Erythroblast (primary cell): ENCODE data around the gene CCRL2.
"Not testable (repeated sequence)": the region's sequence is repeated elsewhere in the genome, so short reads cannot be mapped to it uniquely, and the experiment has no call there.

Experiments used
- DNase-seq, 2 experiments: peaks; one replicate each; lab custom pipeline; 2025; lab: John Stamatoyannopoulos, UW
- GATA1 ChIP-seq: IDR thresholded peaks from 2 replicates; pipeline ENCODE4 v1.6.1; 2011; ENCODE audit warnings: low read depth, mild to moderate bottlenecking, control low read depth, low read length, moderate library complexity
- POLR2A ChIP-seq: IDR thresholded peaks from 2 replicates; pipeline ENCODE4 v1.6.1; 2011; ENCODE audit warnings: mild to moderate bottlenecking, low read length

The CCRL2 gene

DNA sequence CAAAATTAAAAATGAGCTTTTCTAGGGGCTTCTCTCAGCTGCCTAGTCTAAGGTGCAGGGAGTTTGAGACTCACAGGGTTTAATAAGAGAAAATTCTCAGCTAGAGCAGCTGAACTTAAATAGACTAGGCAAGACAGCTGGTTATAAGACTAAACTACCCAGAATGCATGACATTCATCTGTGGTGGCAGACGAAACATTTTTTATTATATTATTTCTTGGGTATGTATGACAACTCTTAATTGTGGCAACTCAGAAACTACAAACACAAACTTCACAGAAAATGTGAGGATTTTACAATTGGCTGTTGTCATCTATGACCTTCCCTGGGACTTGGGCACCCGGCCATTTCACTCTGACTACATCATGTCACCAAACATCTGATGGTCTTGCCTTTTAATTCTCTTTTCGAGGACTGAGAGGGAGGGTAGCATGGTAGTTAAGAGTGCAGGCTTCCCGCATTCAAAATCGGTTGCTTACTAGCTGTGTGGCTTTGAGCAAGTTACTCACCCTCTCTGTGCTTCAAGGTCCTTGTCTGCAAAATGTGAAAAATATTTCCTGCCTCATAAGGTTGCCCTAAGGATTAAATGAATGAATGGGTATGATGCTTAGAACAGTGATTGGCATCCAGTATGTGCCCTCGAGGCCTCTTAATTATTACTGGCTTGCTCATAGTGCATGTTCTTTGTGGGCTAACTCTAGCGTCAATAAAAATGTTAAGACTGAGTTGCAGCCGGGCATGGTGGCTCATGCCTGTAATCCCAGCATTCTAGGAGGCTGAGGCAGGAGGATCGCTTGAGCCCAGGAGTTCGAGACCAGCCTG, 35.3 kb upstream of the CCRL2 start:
- TF ChIP-seq POLR2A (no peak), GATA1 (no peak)
- no peak for DNase-seq

DNA sequence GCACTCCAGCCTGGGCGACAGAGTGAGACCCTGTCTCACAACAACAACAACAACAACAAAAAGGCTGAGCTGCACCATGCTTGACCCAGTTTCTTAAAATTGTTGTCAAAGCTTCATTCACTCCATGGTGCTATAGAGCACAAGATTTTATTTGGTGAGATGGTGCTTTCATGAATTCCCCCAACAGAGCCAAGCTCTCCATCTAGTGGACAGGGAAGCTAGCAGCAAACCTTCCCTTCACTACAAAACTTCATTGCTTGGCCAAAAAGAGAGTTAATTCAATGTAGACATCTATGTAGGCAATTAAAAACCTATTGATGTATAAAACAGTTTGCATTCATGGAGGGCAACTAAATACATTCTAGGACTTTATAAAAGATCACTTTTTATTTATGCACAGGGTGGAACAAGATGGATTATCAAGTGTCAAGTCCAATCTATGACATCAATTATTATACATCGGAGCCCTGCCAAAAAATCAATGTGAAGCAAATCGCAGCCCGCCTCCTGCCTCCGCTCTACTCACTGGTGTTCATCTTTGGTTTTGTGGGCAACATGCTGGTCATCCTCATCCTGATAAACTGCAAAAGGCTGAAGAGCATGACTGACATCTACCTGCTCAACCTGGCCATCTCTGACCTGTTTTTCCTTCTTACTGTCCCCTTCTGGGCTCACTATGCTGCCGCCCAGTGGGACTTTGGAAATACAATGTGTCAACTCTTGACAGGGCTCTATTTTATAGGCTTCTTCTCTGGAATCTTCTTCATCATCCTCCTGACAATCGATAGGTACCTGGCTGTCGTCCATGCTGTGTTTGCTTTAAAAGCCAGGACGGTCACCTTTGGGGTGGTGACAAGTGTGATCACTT, 34.3 kb upstream of the CCRL2 start:
- TF ChIP-seq POLR2A = no peak
- no peak for TF ChIP-seq GATA1
- peak; percentile 15 to 28 for DNase-seq

DNA sequence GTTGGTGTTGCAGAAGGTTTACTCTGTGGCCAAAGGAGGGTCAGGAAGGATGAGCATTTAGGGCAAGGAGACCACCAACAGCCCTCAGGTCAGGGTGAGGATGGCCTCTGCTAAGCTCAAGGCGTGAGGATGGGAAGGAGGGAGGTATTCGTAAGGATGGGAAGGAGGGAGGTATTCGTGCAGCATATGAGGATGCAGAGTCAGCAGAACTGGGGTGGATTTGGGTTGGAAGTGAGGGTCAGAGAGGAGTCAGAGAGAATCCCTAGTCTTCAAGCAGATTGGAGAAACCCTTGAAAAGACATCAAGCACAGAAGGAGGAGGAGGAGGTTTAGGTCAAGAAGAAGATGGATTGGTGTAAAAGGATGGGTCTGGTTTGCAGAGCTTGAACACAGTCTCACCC, 32.3 kb upstream of the CCRL2 start:
- TF ChIP-seq GATA1 (no peak), POLR2A (no peak)
- DNase-seq = no peak

DNA sequence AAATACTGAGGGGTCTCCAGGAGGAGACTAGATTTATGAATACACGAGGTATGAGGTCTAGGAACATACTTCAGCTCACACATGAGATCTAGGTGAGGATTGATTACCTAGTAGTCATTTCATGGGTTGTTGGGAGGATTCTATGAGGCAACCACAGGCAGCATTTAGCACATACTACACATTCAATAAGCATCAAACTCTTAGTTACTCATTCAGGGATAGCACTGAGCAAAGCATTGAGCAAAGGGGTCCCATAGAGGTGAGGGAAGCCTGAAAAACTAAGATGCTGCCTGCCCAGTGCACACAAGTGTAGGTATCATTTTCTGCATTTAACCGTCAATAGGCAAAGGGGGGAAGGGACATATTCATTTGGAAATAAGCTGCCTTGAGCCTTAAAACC, 31.8 kb upstream of the CCRL2 start:
- TF ChIP-seq POLR2A (no peak), GATA1 (no peak)
- no peak for DNase-seq

DNA sequence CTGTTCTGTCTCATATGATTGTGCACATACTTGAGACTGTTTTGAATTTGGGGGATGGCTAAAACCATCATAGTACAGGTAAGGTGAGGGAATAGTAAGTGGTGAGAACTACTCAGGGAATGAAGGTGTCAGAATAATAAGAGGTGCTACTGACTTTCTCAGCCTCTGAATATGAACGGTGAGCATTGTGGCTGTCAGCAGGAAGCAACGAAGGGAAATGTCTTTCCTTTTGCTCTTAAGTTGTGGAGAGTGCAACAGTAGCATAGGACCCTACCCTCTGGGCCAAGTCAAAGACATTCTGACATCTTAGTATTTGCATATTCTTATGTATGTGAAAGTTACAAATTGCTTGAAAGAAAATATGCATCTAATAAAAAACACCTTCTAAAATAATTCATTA, 31.2 kb upstream of the CCRL2 start:
- TF ChIP-seq POLR2A = no peak
- TF ChIP-seq GATA1 = no peak
- DNase-seq = no peak

DNA sequence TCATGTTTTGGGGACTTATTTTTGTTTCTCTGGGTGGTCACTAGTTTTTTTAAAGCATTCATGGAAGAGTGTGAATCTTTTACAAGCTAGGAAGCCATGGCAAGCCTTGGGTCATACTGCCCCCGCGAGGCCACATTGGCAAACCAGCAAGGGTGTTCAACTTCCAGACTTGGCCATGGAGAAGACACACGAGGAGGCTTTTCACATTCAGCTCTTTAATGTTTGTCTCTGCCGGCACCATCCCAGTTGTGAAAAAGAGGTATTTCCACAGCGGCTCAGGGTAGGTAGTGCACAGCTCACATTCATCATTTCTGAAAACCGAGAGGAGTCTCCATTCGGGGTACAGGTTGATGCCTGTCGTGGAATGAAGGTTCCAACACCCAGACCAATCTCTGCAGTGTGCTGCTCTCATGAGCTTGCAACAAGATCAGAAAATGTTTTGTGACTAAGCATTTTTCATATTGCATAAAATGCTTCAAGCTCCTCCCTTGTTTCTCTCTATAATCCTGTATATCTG, 28.6 kb upstream of the CCRL2 start:
- TF ChIP-seq GATA1 (no peak), POLR2A (no peak)
- peak; percentile 61 to 76 for DNase-seq

DNA sequence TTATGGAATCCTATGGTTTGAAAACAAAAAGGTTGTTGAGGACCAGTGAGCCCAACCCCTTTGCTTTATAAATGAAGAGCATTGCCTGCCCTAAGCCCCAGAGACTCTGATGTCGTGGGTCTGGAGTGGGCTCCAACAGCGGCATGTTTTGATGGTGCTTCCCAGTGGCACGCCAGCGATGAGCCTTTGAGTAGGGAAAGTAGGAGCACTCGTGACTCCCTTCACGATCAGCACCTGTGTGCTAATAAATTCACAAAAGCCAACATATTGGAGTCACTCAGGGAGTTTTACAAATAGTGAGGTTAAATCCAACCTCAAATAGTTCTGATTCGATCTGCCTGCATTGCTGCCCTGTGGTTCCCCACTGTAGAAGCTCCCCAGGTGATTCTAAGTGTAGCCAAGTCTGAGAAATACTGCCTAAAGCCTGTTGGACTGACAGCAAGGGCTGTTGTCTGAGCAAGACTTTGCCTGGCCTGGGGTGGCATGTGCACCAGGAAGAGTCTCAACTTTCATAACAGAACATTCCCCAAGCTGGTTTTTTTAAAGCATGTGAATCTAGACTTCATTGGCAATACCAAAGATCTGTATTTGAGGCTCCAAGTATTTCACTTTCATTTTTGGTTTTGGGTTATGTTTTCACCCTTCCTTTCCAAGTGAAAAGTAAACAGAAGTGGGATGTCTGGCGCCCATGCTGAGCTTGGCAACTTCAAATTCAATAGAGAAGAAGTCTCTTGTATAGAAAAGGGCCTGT, 26.4 kb upstream of the CCRL2 start:
- TF ChIP-seq POLR2A (no peak), GATA1 (no peak)
- no peak for DNase-seq

DNA sequence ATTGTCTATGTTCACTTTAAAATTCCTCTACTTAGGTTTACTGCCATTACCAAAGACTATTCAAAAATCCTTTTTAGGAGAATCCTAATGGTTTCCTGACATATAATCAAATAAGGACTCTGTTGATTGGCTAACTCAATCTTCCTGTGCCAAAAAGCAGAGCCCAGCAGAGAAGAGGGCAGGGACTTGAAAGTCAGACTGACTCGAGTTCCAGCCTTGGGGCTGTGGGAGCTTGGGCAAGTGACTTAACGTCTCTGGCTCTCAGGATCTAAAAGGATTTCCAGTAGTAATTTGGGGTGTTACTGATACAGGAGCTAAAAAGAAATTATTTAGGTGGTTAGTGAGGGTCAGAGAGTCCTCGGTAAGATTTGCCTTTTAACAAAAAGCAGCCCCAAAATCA, 25.4 kb upstream of the CCRL2 start:
- no peak for DNase-seq
- no peak for TF ChIP-seq POLR2A
- no peak for TF ChIP-seq GATA1

DNA sequence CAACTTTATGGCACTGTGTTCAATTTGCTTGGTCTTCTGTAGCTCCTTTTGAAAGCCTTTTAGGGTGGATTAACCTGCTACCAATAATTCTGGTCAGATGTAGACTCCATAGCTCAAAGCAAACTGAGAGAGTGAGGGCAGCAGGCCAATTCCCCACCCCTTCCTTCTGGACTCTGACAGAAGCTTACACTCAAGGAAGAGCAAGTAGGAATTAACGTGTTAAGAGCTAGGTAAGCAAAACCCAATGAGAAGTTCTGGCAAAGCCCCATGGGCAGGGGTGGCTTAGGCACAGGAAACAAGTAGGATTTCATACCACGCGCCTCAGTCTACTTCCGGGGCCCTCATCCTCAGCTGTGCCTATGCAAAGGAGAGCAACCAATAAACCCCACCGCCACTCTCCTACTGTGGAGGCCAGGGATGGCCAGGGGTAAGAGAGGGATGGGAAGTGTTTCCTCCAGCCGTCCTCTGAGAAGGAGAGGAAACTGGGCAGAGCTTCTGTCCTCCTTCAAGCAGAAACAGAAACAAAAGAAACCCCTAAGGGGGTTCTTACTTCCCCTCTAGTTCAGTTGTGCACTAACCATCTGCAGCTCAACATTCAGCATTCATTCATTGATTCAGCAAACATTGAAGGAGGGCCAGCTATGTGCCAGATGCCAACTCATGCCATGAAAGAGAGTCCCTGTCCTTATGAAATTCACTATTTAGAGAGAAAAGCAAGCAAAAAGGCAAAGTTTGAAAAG, 23.7 kb upstream of the CCRL2 start:
- no peak for DNase-seq

DNA sequence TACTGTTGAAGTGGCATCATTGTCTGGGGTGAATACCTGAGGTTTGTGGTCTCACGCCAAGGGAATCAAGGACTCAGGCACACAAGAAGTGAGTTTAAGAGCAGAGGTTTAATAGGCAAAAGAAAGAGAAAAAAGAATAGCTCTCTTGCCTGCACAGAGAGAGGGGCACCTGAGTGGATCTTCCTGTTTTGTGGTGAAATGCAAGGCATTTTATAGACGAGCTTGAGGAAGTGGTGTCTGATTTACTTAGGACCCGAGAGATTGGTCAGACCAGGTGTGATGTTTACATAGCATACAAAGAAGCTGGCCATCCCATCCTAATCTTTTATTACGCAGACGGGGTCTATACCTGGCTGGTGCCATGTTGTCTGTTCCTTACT, 23.1 kb upstream of the CCRL2 start:
- no peak for TF ChIP-seq POLR2A
- TF ChIP-seq GATA1 = no peak
- DNase-seq = no peak

More for the DNA sequence above, 23.7 kb upstream of the CCRL2 start:
- TF ChIP-seq GATA1 = no peak
- no peak for TF ChIP-seq POLR2A

DNA sequence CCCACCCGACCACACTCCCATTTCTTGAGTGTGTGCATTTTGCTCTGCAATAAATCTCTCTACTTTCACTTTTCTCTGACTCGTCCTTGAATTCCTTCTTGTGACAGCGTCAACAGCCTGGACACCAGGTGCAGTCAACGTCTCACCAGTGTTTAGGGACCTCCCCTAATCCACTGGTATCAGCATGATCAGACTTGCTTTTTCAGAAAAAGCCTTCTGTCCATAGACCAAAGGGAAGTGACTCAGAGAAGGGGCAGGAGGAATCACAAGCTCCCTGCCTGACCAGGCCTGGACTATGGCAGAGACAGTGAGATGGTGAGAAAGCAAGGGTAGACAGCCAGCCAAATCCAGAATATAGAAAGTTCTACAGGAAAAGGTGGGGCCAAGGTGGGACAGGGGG, 20.9 kb upstream of the CCRL2 start:
- DNase-seq = no peak
- TF ChIP-seq POLR2A = no peak
- no peak for TF ChIP-seq GATA1

DNA sequence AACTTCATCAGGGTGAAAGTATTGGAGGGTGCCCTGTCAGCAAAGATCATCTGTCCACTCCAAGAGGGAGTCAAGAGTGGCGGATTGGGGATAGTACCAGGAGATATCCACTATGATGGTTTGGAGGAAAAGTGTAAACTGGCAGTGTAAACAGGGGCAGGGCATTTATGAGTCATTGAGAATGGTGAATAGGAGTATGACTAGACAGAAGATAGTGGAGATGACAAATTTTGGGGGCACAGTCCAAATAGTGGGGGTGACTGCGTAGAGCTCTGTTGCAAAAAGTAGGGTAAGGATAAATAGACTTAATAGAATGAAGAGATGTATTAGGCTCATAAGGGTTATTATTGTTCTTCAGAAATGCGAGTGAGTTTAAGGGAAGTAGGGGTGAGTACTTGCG, 18.2 kb upstream of the CCRL2 start:
- peak in 1 of 2 experiments; percentile 37 for DNase-seq

DNA sequence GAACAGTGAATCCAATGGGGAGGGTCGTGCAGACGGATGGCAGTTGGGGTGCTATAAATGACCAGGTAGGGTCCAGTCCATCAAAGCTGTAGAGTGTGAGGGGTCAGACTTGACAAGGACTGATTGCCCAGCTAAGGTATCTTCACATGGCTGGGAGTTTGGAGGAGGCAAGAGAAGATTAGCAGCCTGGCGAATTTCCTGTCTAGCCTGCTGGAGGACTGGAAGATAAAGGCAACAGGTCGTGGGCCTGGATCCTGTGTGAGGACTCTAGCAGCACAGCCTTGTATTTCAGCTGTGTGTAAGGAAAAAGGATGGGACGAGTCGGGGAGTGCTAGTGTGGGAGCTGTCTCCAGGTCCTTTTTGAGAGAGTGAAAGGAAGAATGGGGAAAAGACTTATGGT, 17.8 kb upstream of the CCRL2 start:
- DNase-seq = no peak
- TF ChIP-seq POLR2A = no peak
- TF ChIP-seq GATA1 = no peak

DNA sequence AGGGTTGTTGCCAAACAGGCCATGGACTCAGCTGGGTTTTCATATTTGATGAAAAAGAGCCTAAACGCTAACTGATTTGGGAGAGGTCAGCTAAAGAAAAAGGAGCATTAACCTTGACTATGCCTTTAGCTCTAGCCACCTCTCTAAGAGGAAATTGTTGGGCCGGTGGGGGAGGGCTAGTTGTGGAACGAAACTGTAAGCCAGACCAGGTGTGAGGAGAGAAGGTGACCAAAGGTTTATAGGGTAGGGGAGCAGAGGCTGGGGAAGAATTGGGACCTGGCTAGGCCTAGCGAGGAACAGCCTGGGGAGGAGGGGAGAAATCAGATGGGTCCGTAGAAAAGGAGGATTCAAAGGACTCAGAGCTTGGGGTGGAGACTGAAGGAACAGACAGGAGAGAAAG, 15.5 kb upstream of the CCRL2 start:
- DNase-seq = not testable (repeated sequence)
